Measurements from ENCODE around the gene RPL23. TPM values are rescaled to one million over a fixed set of nuclear protein-coding genes. Genes with fewer than 3 reads are reported as not detected.

RPL23 gene
- total RNA-seq (2022; extraction: Qiagen RNA extraction; ENCODE audit: low read depth), result 2,567 to 3,166 TPM (median 2,626 TPM) in 5 replicates

GRCh38 chr17:38853292-38854219, at the start of gene RPL23:
RPL23 (minus strand) TSS chr17:38853721; CDS start chr17:38853710, 11 bp downstream.

GRCh38 chr17:38869526-38870258, 16.2 kb upstream of the RPL23 start, which contains the start of gene LASP1:
LASP1 (plus strand) TSS chr17:38870058; CDS start chr17:38870190, 132 bp downstream.

GRCh38 chr17:38824899-38825761, 28.4 kb downstream of the RPL23 start, which contains the start of gene CWC25:
CWC25 (minus strand) TSS chr17:38825321; CDS start chr17:38825183, 138 bp downstream.

GRCh38 chr17:38799501-38800236, 53.9 kb downstream of the RPL23 start, which contains the start of gene PIP4K2B:
PIP4K2B (minus strand) TSS chr17:38799556; CDS start chr17:38799424, 132 bp downstream.

Other genes with a start within 250 kb of the RPL23 start
- 1.4 to 3.1 TPM (median 2.6 TPM) in 5 replicates for gene SRCIN1, start 247.8 kb downstream of the RPL23 start, total RNA-seq (2022; extraction: Qiagen RNA extraction; ENCODE audit: low read depth)
- 9.8 to 13.2 TPM (median 12.6 TPM) in 5 replicates for gene EPOP, start 178.8 kb downstream of the RPL23 start, total RNA-seq (2022; extraction: Qiagen RNA extraction; ENCODE audit: low read depth)
- 20.1 to 31.5 TPM (median 29.5 TPM) in 5 replicates for gene MLLT6, start 148.4 kb downstream of the RPL23 start, total RNA-seq (2022; extraction: Qiagen RNA extraction; ENCODE audit: low read depth)
- gene CISD3, start 123.4 kb downstream of the RPL23 start, total RNA-seq (2022; extraction: Qiagen RNA extraction; ENCODE audit: low read depth), result 53.3 to 103 TPM (median 92.4 TPM) in 5 replicates
- 31.5 to 53.9 TPM (median 52.9 TPM) in 5 replicates for gene PCGF2, start 105.4 kb downstream of the RPL23 start, total RNA-seq (2022; extraction: Qiagen RNA extraction; ENCODE audit: low read depth)
- gene PSMB3, start 101.0 kb downstream of the RPL23 start, total RNA-seq (2022; extraction: Qiagen RNA extraction; ENCODE audit: low read depth), result 356 to 463 TPM (median 422 TPM) in 5 replicates
- 33.1 to 45.1 TPM (median 42.1 TPM) in 5 replicates for gene PIP4K2B, start 54.2 kb downstream of the RPL23 start, total RNA-seq (2022; extraction: Qiagen RNA extraction; ENCODE audit: low read depth)
- 20.5 to 24.6 TPM (median 21.7 TPM) in 5 replicates for gene CWC25, start 28.4 kb downstream of the RPL23 start, total RNA-seq (2022; extraction: Qiagen RNA extraction; ENCODE audit: low read depth)
- 255 to 274 TPM (median 264 TPM) in 5 replicates for gene LASP1, start 16.3 kb upstream of the RPL23 start, total RNA-seq (2022; extraction: Qiagen RNA extraction; ENCODE audit: low read depth)
- gene FBXO47, start 113.7 kb upstream of the RPL23 start, total RNA-seq (2022; extraction: Qiagen RNA extraction; ENCODE audit: low read depth), result not detected in 5 replicates

All from A549 treated with GW870086 at 1 μM for 4 hours (cell line).